Transverse colon (tissue), 4 donors: ENCODE results near the gene TGM3. TPM values are rescaled to one million over a fixed set of nuclear protein-coding genes. Genes with fewer than 3 reads are reported as not detected.

ENCODE experiments used
- DNase-seq: peaks from one replicate; pipeline ENCODE4 v3.0.0-alpha.2; 2019
- H3K27ac ChIP-seq, 4 donors: fragments of 200-600 bp; sonication (generic); 2 replicates each; pipeline ENCODE4 v1.5.1; 2016 to 2018; ENCODE audit warnings: inconsistent platforms in 4 of 4
- H3K27me3 ChIP-seq: fragments of 200-600 bp; sonication (generic); 2 replicates; pipeline ENCODE4 v1.5.1; 2017; ENCODE audit warnings: inconsistent platforms
- H3K36me3 ChIP-seq, 4 donors: fragments of 200-600 bp; sonication (generic); 2 replicates each; pipeline ENCODE4 v1.5.1; 2017 to 2019; ENCODE audit warnings: inconsistent platforms in 4 of 4
- H3K4me1 ChIP-seq, 4 donors: fragments of 200-600 bp; sonication (generic); 2 replicates each; pipeline ENCODE4 v1.5.1; 2017 to 2020; ENCODE audit warnings: inconsistent platforms in 4 of 4
- H3K4me3 ChIP-seq, 4 donors: fragments of 200-600 bp; sonication (generic); 1 replicate in 1 of 4; 2 replicates in 3 of 4; pipeline versions ENCODE4 v1.5.1 to v1.6.1; 2017 to 2019; ENCODE audit warnings: inconsistent platforms in 4 of 4
- H3K9me3 ChIP-seq, 2 donors: fragments of 200-600 bp; sonication (generic); 2 replicates each; pipeline ENCODE4 v1.5.1; 2017 to 2019; ENCODE audit warnings: inconsistent platforms in 2 of 2
- EP300 ChIP-seq: sonication (generic); formaldehyde crosslinking; IDR thresholded peaks from one replicate; pipeline ENCODE4 v1.6.1; 2017; ENCODE audit warnings: antibody characterized with exemption, low read depth
- POLR2A ChIP-seq: fragments of 450-650 bp; IDR thresholded peaks from one replicate; pipeline ENCODE4 v1.6.1; 2016; ENCODE audit warnings: antibody characterized with exemption, mild to moderate bottlenecking, moderate library complexity
- POLR2AphosphoS5 ChIP-seq, 3 donors: sonication (generic); formaldehyde crosslinking; IDR thresholded peaks; one replicate each; pipeline ENCODE4 v1.6.1; 2016; ENCODE audit warnings: antibody characterized with exemption in 3 of 3
- WGBS, 2 donors: methylation state at CpG; one replicate each; pipeline ENCODE4 v1.1.5; 2018; ENCODE audit warnings: low coverage in 1 of 2; 5-methylcytosine and 5-hydroxymethylcytosine counted together
- in situ Hi-C, 4 donors: fragments of 200-750 bp; cut with MboI; loops; one replicate each; pipeline versions ENCODE4 v1.15.0 to v1.15.1; 2017; ENCODE audit warnings: low sequenced_read_pairs in 3 of 4, low pct_ligation_motif_present in 1 of 4, low pct_unique_long_range_greater_than_20kb in 1 of 4
- intact Hi-C: fragments of 100-400 bp; cut with DNase I; formaldehyde crosslinking; loops from one replicate; pipeline ENCODE4 v1.15.1; 2023; ENCODE audit warnings: low total_unique reads
- total RNA-seq, 4 donors: library from RNA; depleted of rRNA; stranded (reverse); fragments of >200 nt; gene quantifications; one replicate each; pipeline ENCODE4 v1.1.0, GENCODE V29; 2016
- TF ChIP-seq, protein P1 (sequence below), 5 experiments: fragments of 200-600 bp in 3 of 5; fragments of 450-650 bp in 2 of 5; sonication (generic) in 3 of 5; IDR thresholded peaks; 1 replicate in 2 of 5; 2 replicates in 3 of 5; pipeline ENCODE4 v1.5.1; 2016 to 2017; ENCODE audit warnings: antibody characterized with exemption in 5 of 5, inconsistent platforms in 3 of 5, mild to moderate bottlenecking in 2 of 5, moderate library complexity in 1 of 5

The TGM3 gene
- total RNA-seq, 4 donors from 2014 or later: 0.14 TPM; not detected in 3

DNA sequence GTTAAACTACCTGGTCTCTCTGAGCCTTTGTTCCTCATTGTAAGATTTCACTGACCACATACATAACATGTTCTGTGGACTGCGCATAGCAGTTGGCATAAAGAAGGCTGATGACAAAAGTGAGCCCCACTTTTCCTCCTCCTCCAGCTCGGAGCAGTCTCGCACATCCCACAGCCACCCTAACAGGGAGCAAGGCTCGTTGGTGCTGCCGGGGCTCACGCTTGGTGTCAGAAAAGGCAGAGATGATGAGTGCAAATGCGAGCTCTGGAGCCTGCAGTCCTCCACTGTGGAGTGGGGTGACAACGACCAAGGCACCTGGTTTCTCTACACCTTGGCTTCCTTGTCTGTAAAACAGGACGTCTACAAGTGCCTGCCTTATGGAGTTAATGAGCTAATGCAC is 9.7 kb downstream of the TGM3 start:
- Histone ChIP-seq H3K4me3 (no peak overlapping the region), H3K27ac (peak overlapping the region in 3 of 4 donors; percentile 28 to 77 (median 51)), H3K27me3 (no peaks in the 10 kb centered on the region), H3K9me3 (no peaks in the 10 kb centered on the region), H3K4me1 (peaks cover 0 to 6% (median 0%) of the 10 kb centered on the region in 4 donors), H3K36me3 (no peaks in the 10 kb centered on the region)
- TF ChIP-seq POLR2AphosphoS5 (IDR thresholded peaks at IDR 0.05) (no peak), EP300 (no peak), POLR2A (no peak)
- TF ChIP-seq, protein P1, sequence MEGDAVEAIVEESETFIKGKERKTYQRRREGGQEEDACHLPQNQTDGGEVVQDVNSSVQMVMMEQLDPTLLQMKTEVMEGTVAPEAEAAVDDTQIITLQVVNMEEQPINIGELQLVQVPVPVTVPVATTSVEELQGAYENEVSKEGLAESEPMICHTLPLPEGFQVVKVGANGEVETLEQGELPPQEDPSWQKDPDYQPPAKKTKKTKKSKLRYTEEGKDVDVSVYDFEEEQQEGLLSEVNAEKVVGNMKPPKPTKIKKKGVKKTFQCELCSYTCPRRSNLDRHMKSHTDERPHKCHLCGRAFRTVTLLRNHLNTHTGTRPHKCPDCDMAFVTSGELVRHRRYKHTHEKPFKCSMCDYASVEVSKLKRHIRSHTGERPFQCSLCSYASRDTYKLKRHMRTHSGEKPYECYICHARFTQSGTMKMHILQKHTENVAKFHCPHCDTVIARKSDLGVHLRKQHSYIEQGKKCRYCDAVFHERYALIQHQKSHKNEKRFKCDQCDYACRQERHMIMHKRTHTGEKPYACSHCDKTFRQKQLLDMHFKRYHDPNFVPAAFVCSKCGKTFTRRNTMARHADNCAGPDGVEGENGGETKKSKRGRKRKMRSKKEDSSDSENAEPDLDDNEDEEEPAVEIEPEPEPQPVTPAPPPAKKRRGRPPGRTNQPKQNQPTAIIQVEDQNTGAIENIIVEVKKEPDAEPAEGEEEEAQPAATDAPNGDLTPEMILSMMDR (IDR thresholded peaks at IDR 0.05): no peak
- in situ Hi-C loops: no loop called here
- WGBS, 2 donors: 42% methylated on average over 9 of the region's 9 CpGs; no CpG with 5 or more reads in 1 of the 2 donors
- DNase-seq: no peak
- intact Hi-C loops: no loop called here

DNA sequence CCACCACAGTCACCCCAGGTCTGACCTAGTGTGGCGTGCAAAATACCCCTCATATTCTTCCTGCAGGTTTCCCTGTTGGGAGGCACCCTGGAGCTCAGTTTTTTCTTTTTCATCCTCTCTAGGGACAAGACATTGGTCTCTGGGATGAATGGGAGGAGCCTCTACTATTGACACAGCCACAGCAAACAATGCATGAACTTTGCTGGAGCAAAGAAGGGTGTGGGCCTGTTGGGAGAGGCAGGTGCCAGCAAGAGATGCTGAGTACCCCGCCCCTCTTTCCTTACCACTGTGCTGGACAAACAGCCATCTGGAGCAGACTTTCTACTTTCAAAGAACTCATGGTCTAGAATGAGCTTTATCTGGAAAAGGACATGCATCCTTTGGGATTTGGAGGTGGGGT is 10.1 kb downstream of the TGM3 start:
- intact Hi-C loops (no loop called here), in situ Hi-C loops (no loop called here)
- TF ChIP-seq EP300 (no peak), POLR2A (no peak), POLR2AphosphoS5 (IDR thresholded peaks at IDR 0.05) (no peak)
- TF ChIP-seq, protein P1 (IDR thresholded peaks at IDR 0.05): no peak
- Histone ChIP-seq H3K9me3 (no peaks in the 10 kb centered on the region), H3K36me3 (no peaks in the 10 kb centered on the region), H3K4me1 (peaks cover 0 to 6% (median 0%) of the 10 kb centered on the region in 4 donors), H3K4me3 (no peak overlapping the region), H3K27me3 (no peaks in the 10 kb centered on the region), H3K27ac (peak overlapping the region in 3 of 4 donors; percentile 28 to 77 (median 51))
- peak; percentile 47 for DNase-seq
- 57 to 60% methylated on average over 2 of the region's 2 CpGs for WGBS, 2 donors

DNA sequence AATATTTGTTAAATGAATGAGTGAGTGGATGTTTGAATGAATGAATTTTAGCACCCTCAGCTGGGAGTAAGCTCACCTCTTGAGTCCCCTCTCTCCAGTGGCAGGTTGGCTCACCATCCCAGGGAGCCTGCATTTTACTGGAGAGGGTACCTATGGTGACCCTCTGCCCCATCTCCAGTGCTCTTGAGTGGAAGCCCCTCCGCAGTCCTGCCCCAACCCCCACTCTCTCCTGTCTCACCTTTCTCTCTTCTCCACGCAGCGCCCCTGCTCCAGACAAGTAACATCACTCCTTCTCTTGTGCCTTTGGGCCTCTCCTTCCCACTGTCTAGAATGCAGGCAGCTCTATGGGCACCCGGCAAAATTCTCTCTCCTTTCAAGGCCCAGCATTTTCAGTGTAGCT is 11.3 kb downstream of the TGM3 start:
- no peaks in the 10 kb centered on the region for H3K36me3 ChIP-seq
- WGBS, 2 donors: 84 to 100% methylated on average over 1 to 4 of the region's 4 CpGs
- intact Hi-C loops: no loop called here
- no peak for DNase-seq
- TF ChIP-seq, protein P1 (IDR thresholded peaks at IDR 0.05): no peak
- TF ChIP-seq EP300 (no peak), POLR2A (no peak), POLR2AphosphoS5 (IDR thresholded peaks at IDR 0.05) (no peak)
- no peaks in the 10 kb centered on the region for H3K9me3 ChIP-seq
- in situ Hi-C loops: no loop called here
- peaks cover 0 to 6% (median 0%) of the 10 kb centered on the region in 4 donors for H3K4me1 ChIP-seq
- no peak overlapping the region for H3K27ac ChIP-seq
- H3K4me3 ChIP-seq: no peak overlapping the region
- H3K27me3 ChIP-seq: no peaks in the 10 kb centered on the region

DNA sequence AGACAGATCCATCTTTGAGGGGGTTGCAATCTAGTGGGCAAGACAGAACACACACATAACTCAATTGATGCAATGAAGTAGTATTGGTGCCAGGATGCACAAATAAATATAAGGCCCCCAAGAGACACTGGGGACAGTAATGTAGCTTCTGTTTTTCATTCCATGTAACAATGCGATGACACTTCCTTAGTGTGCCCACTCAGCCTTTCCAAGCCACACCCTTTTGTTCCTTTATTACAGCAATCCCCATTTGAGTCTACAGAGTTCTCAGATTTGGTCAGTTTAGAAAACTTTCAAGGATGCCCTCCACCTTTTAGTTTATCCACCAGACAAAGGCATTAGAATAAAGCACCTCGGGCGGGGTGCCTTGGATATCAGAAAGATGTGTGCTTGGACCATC is 15.5 kb downstream of the TGM3 start:
- H3K4me3 ChIP-seq: no peak overlapping the region
- 83 to 90% methylated on average over 3 of the region's 3 CpGs for WGBS, 2 donors
- no peaks in the 10 kb centered on the region for H3K9me3 ChIP-seq
- no peak for DNase-seq
- H3K27me3 ChIP-seq: no peaks in the 10 kb centered on the region
- H3K27ac ChIP-seq: no peak overlapping the region
- TF ChIP-seq POLR2AphosphoS5 (IDR thresholded peaks at IDR 0.05): no peak
- in situ Hi-C loops (no loop called here), intact Hi-C loops (no loop called here)
- H3K36me3 ChIP-seq: no peaks in the 10 kb centered on the region
- no peaks in the 10 kb centered on the region for H3K4me1 ChIP-seq

DNA sequence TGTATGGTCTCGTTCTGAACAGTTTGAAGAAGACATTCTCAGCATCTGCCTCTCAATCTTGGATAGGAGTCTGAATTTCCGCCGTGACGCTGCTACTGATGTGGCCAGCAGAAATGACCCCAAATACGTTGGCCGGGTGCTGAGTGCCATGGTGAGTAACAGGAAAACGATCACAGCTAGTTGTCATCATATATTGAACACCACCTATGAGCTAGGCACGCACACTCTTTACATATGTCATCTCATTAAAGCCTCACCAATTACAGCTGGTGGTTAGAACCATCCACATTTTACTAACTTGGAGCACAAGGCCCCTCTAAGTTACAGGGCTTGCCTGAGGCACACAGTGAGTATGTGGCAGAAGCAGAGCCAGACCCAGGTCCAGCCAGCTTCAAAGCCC is 17.1 kb downstream of the TGM3 start:
- Histone ChIP-seq H3K27ac (no peak overlapping the region), H3K4me3 (no peak overlapping the region), H3K4me1 (no peaks in the 10 kb centered on the region), H3K36me3 (no peaks in the 10 kb centered on the region), H3K9me3 (no peaks in the 10 kb centered on the region), H3K27me3 (no peaks in the 10 kb centered on the region)
- in situ Hi-C loops: no loop called here
- 91 to 93% methylated on average over 5 to 8 of the region's 8 CpGs for WGBS, 2 donors
- DNase-seq: no peak
- intact Hi-C loops: no loop called here
- TF ChIP-seq POLR2A (no peak), EP300 (no peak), POLR2AphosphoS5 (IDR thresholded peaks at IDR 0.05) (no peak)
- TF ChIP-seq, protein P1 (IDR thresholded peaks at IDR 0.05): no peak
